ENCODE data around the gene RAPGEF1. TPM values are rescaled to one million over a fixed set of nuclear protein-coding genes. Genes with fewer than 3 reads are reported as not detected.

Gene RAPGEF1
- total and polyA plus RNA-seq, 2 experiments from 2014 or later, result 3.3 to 24.1 TPM

DNA sequence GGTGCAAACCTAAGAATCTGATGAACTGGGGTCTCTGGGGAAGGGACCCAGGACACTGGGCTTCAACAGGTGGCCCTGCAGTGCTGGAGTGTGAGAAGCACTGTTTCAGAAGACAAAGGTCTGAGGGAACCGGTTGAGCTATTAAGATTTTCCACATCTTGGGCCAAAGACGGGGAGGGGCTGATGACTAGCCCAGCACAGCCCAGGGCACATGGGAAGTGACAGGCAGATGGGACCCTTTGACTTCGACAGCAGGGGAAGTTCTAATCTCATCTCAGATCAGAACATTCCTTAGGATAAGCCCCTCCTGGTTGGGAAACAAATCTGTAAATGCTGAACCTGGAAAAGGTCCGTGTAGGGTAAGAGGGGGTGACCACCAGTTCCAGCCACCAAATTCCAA is 67.4 kb downstream of the RAPGEF1 start:
- 78 to 88% methylated on average over 4 of the region's 4 CpGs for WGBS, 2 experiments (ENCODE audit: low coverage in 1 of 2, low lambda C conversion rate in 2 of 2, missing lambda C conversion rate in 2 of 2)
- Histone ChIP-seq H3K9me2 (ENCODE audit: insufficient read depth) (no peaks in the 10 kb centered on the region), H3K4me3 (no peak overlapping the region), H3K36me3 (ENCODE audit: low read depth) (no peaks in the 10 kb centered on the region), H3K9me3 (ENCODE audit: low read depth) (no peaks in the 10 kb centered on the region), H3K27ac (no peak overlapping the region), H3K4me1 (ENCODE audit: insufficient read depth) (peaks cover 40% of the 10 kb centered on the region), H3K9ac (no peak overlapping the region), H3K27me3 (replicated peaks; ENCODE audit: insufficient read depth) (no peaks in the 10 kb centered on the region), H3K79me2 (ENCODE audit: insufficient read depth) (peaks cover 63% of the 10 kb centered on the region), H3K4me2 (ENCODE audit: unreplicated experiment) (no peak overlapping the region), H2AFZ (no peak overlapping the region), H3F3A (ENCODE audit: insufficient read depth) (peaks cover 38% of the 10 kb centered on the region), H4K20me1 (ENCODE audit: insufficient read depth) (no peaks in the 10 kb centered on the region)
- in situ Hi-C loops (cut with MboI), result no loop called here
- TF ChIP-seq EZH2phosphoT487 (IDR thresholded peaks at IDR 0.05; ENCODE audit: insufficient read depth, low read depth), result no peak
- TF ChIP-seq EZH2 (IDR thresholded peaks at IDR 0.05; ENCODE audit: insufficient read depth, poor library complexity, severe bottlenecking), result no peak
- no peak for DNase-seq

DNA sequence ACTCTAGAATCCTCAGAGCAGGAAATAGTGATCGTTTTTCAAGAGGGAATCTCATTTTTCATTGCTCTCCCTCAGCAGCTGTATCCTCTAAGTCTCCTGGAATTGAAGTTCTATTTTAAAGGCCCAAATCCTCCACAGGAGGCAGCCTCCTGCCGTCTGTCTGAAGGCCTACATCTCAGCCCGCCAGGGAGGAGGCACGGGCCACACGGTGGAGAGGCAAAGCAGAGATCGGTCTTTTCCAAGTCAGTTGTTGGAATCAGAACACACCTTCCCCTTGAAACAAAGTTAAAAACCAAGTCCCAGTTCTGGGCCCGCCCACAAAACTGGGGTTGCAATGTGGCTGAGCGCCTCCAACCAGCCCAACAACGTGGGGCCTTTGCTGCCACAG is 68.7 kb downstream of the RAPGEF1 start:
- H4K20me1 ChIP-seq (ENCODE audit: insufficient read depth), result no peaks in the 10 kb centered on the region
- TF ChIP-seq EZH2 (IDR thresholded peaks at IDR 0.05; ENCODE audit: insufficient read depth, poor library complexity, severe bottlenecking), result no peak
- TF ChIP-seq EZH2phosphoT487 (IDR thresholded peaks at IDR 0.05; ENCODE audit: insufficient read depth, low read depth), result no peak

DNA sequence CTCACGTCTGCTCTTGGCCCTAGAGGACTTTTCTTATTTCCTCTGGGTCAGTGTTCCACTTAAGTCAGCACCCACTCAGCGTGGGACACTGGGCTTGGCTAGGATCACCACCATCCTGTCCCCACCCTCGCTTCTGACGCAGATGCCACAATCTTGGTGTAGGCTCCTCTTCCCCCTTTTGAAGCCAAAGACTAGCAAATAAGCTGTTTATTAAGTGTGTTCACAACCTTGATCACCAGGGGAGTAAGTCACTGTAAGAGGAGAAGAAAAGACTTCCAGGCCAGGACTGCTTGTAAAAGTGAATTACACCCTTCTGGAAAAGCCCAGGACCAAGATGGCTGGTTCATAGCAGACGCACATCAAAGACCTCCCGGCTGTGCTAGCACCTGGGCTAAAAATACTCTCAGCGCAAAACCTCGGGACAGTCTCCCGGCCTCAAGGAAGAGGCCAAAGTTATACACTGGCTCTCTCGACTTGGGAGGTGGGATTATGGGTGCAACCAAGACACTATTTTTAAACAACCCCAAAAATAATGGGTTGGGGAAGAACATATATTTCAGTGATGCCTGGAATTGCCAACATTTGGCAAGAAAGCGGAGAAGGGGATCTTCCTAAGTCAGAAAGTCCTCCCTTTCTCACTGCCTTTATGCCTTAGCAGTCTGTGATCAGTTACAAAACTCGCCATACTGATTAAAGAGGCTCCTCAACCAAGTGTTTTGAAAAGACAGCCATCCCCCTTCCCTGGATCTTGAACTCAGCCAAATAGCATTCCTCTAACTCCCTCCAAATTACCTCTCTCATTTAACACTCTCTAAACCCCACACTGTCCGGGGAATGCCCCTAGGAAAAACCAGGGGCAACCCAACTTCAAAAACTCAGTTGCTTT is 69.4 kb downstream of the RAPGEF1 start:
- Histone ChIP-seq H3K4me1 (ENCODE audit: insufficient read depth) (peaks cover 30% of the 10 kb centered on the region), H2AFZ (no peak overlapping the region), H3K79me2 (ENCODE audit: insufficient read depth) (peaks cover 83% of the 10 kb centered on the region), H3K4me2 (ENCODE audit: unreplicated experiment) (no peak overlapping the region), H4K20me1 (ENCODE audit: insufficient read depth) (no peaks in the 10 kb centered on the region), H3K9me2 (ENCODE audit: insufficient read depth) (no peaks in the 10 kb centered on the region), H3K27me3 (replicated peaks; ENCODE audit: insufficient read depth) (no peaks in the 10 kb centered on the region), H3K36me3 (ENCODE audit: low read depth) (no peaks in the 10 kb centered on the region), H3K9ac (no peak overlapping the region), H3F3A (ENCODE audit: insufficient read depth) (peaks cover 20% of the 10 kb centered on the region), H3K27ac (no peak overlapping the region), H3K4me3 (no peak overlapping the region), H3K9me3 (ENCODE audit: low read depth) (no peaks in the 10 kb centered on the region)
- no peak for TF ChIP-seq EZH2 (IDR thresholded peaks at IDR 0.05; ENCODE audit: insufficient read depth, poor library complexity, severe bottlenecking)
- TF ChIP-seq EZH2phosphoT487 (IDR thresholded peaks at IDR 0.05; ENCODE audit: insufficient read depth, low read depth), result no peak
- in situ Hi-C loops (cut with MboI), result no loop called here
- WGBS, 2 experiments (ENCODE audit: low coverage in 1 of 2, low lambda C conversion rate in 2 of 2, missing lambda C conversion rate in 2 of 2), result 94 to 98% methylated on average over 13 of the region's 13 CpGs
- DNase-seq, result no peak

More for the DNA sequence above, 68.7 kb downstream of the RAPGEF1 start:
- H3K36me3 ChIP-seq (ENCODE audit: low read depth), result no peaks in the 10 kb centered on the region
- in situ Hi-C loops (cut with MboI), result no loop called here
- no peak overlapping the region for H3K27ac ChIP-seq
- H3K9me3 ChIP-seq (ENCODE audit: low read depth), result no peaks in the 10 kb centered on the region
- H3K4me2 ChIP-seq (ENCODE audit: unreplicated experiment), result no peak overlapping the region
- DNase-seq, result no peak
- H3K4me1 ChIP-seq (ENCODE audit: insufficient read depth), result peaks cover 33% of the 10 kb centered on the region
- H3K9ac ChIP-seq, result no peak overlapping the region
- H3F3A ChIP-seq (ENCODE audit: insufficient read depth), result peaks cover 26% of the 10 kb centered on the region
- no peak overlapping the region for H3K4me3 ChIP-seq
- no peaks in the 10 kb centered on the region for H3K9me2 ChIP-seq (ENCODE audit: insufficient read depth)
- H3K27me3 ChIP-seq (replicated peaks; ENCODE audit: insufficient read depth), result no peaks in the 10 kb centered on the region
- no peak overlapping the region for H2AFZ ChIP-seq
- 74 to 80% methylated on average over 9 of the region's 9 CpGs for WGBS, 2 experiments (ENCODE audit: low coverage in 1 of 2, low lambda C conversion rate in 2 of 2, missing lambda C conversion rate in 2 of 2)
- H3K79me2 ChIP-seq (ENCODE audit: insufficient read depth), result peaks cover 77% of the 10 kb centered on the region

DNA sequence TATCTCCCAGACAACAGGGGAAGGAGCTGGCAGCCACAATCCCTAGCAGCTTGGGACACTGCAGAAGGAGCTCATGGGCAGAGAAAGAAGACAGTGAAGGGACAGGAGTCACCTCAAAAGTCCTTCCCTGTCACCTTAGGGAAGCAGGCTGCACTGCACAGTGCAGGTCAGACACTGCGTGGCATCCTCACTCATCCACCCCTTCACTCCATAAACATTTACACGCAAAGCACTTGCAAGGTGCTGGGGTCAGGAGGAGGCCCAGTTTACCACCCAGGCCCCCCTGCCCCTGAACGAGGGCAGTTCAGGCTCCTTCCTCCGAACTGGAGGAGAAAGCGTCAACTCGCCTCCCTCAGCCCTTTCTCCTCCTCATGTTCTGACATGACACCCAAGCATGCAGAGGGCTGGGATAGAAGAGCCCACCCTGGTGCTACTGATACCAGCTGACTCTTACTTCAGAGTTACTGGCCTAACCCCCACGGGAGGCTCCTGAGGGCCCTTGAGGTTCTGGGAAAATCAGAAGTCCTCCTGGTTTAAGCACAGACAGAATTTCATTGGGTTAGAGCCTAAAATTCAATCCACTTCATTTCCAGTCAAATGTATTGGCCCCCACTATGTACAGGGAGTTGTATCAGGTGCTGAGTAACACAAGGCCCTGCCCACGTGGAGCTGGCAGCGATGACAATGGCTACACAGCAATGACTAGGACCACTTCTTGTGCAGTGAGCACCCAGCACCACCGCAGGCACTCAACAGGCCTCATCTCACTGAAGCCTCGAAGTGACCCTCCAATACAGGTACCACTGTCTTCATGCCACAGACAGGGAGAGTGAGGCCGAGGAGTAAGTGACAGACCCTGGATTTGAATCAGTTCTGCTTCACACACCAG is 70.4 kb downstream of the RAPGEF1 start:
- Histone ChIP-seq H3K79me2 (ENCODE audit: insufficient read depth) (peaks cover 86% of the 10 kb centered on the region), H3K9me2 (ENCODE audit: insufficient read depth) (no peaks in the 10 kb centered on the region), H3K4me3 (no peak overlapping the region), H3K27ac (no peak overlapping the region), H3K9ac (no peak overlapping the region), H3K27me3 (replicated peaks; ENCODE audit: insufficient read depth) (no peaks in the 10 kb centered on the region), H2AFZ (no peak overlapping the region), H3K4me2 (ENCODE audit: unreplicated experiment) (no peak overlapping the region), H4K20me1 (ENCODE audit: insufficient read depth) (no peaks in the 10 kb centered on the region), H3F3A (ENCODE audit: insufficient read depth) (peaks cover 12% of the 10 kb centered on the region), H3K4me1 (ENCODE audit: insufficient read depth) (peaks cover 28% of the 10 kb centered on the region), H3K36me3 (ENCODE audit: low read depth) (no peaks in the 10 kb centered on the region), H3K9me3 (ENCODE audit: low read depth) (no peaks in the 10 kb centered on the region)
- DNase-seq, result no peak
- WGBS, 2 experiments (ENCODE audit: low coverage in 1 of 2, low lambda C conversion rate in 2 of 2, missing lambda C conversion rate in 2 of 2), result 86 to 94% methylated on average over 12 of the region's 12 CpGs
- in situ Hi-C loops (cut with MboI), result no loop called here
- TF ChIP-seq EZH2phosphoT487 (IDR thresholded peaks at IDR 0.05; ENCODE audit: insufficient read depth, low read depth), result no peak
- no peak for TF ChIP-seq EZH2 (IDR thresholded peaks at IDR 0.05; ENCODE audit: insufficient read depth, poor library complexity, severe bottlenecking)
